Astrocyte of the cerebellum (primary cell): ENCODE data around the gene TMEM229A.
"Not testable (repeated sequence)": the region's sequence is repeated elsewhere in the genome, so short reads cannot be mapped to it uniquely, and the experiment has no call there.

Experiments used
- DNase-seq: peaks from one replicate; pipeline ENCODE4 v3.0.0-alpha.2; 2011; ENCODE audit warnings: low read depth
- H3K4me3 ChIP-seq: 2 replicates; pipeline ENCODE4 v1.5.1; 2011; ENCODE audit warnings: mild to moderate bottlenecking, low read depth, low read length, moderate library complexity
- CTCF ChIP-seq: IDR thresholded peaks from 2 replicates; pipeline ENCODE4 v1.5.1; 2012; ENCODE audit warnings: low read length, low read depth, moderate library complexity, mild to moderate bottlenecking; ENCODE audit errors: missing control alignments
- in situ Hi-C: cut with HindIII; loops from 2 replicates; pipeline ENCODE4 v1.10.0; 2017; ENCODE audit warnings: low sequenced_read_pairs

The TMEM229A gene

GRCh38 chr7:124051681-124052377 is 19.0 kb upstream of the TMEM229A start:
- no peak for DNase-seq
- in situ Hi-C loops: no loop called here
- no peak overlapping the region for H3K4me3 ChIP-seq
- no peak for TF ChIP-seq CTCF

- no peak for DNase-seq
Observed at GRCh38 chr7:124042826-124043225, 10.0 kb upstream of the TMEM229A start.

GRCh38 chr7:124041439-124041838 is 8.6 kb upstream of the TMEM229A start:
- in situ Hi-C loops: no loop called here
- no peak overlapping the region for H3K4me3 ChIP-seq

More at GRCh38 chr7:124042826-124043225, 10.0 kb upstream of the TMEM229A start:
- no peak overlapping the region for H3K4me3 ChIP-seq
- TF ChIP-seq CTCF: no peak
- in situ Hi-C loops: no loop called here

GRCh38 chr7:124037902-124038301 is 5.0 kb upstream of the TMEM229A start:
- in situ Hi-C loops, H3K4me3 ChIP-seq, DNase-seq: not testable (repeated sequence)

More at GRCh38 chr7:124041439-124041838, 8.6 kb upstream of the TMEM229A start:
- no peak for TF ChIP-seq CTCF
- DNase-seq: no peak

GRCh38 chr7:124035706-124036105 is 2.8 kb upstream of the TMEM229A start:
- DNase-seq: no peak
- in situ Hi-C loops: no loop called here
- H3K4me3 ChIP-seq: no peak overlapping the region
- TF ChIP-seq CTCF: no peak

- no peak for DNase-seq
- TF ChIP-seq CTCF: no peak
- H3K4me3 ChIP-seq: no peak overlapping the region
- in situ Hi-C loops: no loop called here
Observed at GRCh38 chr7:124034754-124035100, 1.9 kb upstream of the TMEM229A start.

GRCh38 chr7:124033807-124034753 is 1.2 kb upstream of the TMEM229A start:
- in situ Hi-C loops: no loop called here
- no peak for TF ChIP-seq CTCF
- H3K4me3 ChIP-seq: no peak overlapping the region
- DNase-seq: no peak
